GM18909 (cell line): ENCODE results near the gene CCDC57.
"Not testable (repeated sequence)": the region's sequence is repeated elsewhere in the genome, so short reads cannot be mapped to it uniquely, and the experiment has no call there.

Experiments used
- ATAC-seq: cut with Tn5 transposase; IDR thresholded peaks from one replicate; pipeline ENCODE4 v1.9.1; 2021; ENCODE audit warnings: mild to moderate bottlenecking; ENCODE audit not compliant: unreplicated experiment, poor library complexity

The CCDC57 gene, protein sequence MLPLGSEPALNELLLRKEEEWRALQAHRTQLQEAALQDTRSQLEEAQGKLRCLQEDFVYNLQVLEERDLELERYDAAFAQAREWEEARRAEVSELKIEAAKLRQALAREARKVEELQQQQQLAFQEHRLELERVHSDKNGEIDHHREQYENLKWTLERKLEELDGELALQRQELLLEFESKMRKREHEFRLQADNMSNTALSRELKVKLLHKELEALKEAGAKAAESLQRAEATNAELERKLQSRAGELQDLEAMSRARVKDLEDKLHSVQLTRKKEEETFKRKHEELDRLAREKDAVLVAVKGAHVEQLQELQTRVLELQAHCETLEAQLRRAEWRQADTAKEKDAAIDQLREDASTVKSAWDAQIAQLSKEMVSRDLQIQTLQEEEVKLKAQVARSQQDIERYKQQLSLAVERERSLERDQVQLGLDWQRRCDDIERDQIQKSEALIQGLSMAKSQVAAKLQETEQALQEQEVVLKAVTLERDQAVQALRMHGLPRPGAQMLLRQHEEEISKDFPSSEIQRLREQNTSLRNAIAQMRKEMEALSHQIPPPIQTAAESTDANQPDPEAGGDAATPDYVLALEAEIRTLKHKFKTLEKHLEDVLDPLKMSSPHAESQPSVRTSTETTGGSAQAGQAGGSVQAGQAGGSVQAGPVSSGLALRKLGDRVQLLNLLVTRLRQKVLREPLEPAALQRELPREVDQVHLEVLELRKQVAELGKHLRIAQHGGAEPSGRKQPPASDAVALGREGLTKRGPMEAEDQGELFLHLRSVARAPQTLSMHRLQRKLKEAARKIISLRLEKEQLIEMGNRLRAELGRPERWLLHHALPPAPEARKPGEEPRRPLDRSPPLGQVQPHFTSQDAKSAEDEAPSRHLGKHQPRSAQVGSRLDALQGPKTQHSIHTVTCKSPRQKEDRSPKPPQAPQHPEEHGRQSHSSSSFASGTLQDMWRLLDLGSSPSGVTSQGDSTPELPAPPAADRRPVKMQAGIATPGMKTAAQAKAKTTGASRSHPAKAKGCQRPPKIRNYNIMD

DNA sequence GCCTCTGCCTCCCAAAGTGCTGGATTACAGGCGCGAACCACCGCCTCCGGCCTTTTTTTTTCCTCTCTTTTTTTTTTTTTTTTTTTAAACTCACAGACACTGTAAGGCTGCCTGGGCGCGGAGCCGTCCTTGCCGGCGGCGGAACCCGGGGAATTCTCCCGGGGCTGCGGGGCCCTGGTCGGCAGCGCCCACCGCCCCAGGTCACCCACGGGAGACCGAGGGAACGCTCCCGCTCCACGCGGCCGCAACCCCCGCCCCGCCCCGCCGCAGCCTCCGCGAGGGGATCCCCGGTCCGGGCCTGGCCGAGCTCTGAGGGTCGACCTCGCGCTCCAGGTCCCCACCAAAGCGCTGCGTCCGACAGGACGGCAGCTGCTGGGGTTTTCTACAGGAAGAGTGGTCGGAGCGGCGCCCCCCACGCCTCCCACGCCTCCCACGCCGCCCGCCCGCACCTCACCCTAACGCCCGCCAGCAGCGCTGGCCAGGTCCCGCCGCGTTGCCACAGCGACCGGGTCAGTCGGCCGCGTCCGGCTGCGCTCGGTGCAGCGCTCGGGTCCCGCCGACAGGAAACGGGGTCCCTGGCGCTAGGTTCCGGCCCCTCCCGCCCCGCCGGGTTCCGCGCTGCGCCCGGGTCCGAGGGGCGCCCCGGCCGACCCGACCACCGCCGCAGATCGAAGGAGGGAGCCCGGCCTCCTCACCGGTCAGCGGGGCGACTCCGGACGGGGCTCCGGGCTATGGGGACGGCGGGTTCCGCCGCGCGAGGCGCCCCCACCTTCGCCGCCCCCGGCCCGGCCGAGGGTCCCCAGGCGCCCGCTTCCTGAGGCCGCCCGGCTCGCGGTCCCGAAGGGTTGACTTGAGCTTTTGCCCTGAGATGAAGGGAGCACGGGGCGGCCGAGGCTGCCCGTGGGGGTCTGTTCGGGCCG, at the start of gene CCDC57:
TSS of gene CCDC57 (minus strand) at position 512 of the 920 bp plus-strand sequence. CDS start 10,898 bp downstream, outside the sequence.
- ATAC-seq, result peak; percentile 71

DNA sequence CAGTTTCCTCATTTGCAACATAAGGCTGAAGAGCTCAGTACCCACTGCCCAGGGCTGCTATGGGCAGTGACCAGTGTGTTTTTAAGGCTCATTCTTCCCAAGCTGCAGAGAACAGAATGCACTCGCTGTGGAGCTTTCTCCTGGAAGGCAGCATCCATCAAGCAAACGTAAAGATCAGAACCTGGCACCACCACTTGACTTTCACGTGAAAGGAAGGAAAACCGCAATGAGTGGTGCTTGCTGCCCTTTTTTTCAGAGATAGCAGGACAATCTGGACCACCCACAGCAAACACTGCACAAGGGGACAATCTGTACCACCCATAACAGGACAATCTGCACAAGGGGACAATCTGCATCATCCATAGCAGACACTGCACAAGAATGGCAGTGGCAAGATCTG, 49.7 kb upstream of the CCDC57 start:
- no peak for ATAC-seq

DNA sequence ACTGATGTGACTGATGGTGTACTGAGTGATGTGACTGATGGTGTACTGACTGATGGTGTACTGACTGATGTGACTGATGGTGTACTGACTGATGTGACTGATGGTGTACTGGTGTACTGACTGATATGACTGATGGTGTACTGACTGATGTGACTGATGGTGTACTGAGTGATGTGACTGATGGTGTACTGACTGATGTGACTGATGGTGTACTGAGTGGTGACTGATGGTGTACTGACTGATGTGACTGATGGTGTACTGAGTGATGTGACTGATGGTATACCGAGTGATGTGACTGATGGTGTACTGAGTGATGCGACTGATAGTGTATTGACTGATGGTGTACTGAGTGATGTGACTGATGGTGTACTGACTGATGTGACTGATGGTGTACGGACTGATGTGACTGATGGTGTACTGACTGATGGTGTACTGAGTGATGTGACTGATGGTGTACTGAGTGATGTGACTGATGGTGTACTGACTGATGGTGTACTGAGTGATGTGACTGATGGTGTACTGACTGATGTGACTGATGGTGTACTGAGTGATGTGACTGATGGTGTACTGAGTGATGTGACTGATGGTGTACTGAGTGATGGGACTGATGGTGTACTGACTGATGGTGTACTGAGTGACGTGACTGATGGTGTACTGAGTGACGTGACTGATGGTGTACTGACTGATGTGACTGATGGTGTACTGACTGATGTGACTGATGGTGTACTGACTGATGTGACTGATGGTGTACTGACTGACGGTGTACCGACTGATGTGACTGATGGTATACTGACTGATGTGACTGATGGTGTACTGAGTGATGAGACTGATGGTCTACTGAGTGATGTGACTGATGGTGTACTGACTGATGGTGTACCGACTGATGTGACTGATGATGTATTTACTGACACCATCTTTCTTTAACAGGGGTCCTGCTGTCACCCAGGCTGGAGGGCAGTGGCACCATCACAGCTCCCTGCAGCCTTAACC, 47.6 kb upstream of the CCDC57 start:
- not testable (repeated sequence) for ATAC-seq

DNA sequence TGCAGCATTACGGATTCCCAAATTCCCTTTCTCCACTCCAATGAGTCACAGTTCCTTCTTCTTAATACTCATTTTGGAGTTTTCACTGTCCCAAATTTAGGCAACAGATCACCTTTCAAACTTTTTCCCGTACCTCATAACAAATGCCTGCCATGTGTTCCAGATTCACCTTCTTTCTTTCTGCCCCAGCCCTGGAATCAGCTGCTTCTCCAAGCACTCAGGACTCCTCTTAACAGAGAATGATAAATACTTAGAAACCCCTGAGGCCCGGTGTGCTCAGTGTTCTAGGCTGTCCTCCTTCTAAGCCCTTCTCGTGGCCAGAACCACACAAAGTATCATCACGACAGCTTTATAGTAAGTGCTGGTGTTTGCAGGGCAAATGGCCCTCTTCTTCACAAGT, 45.9 kb upstream of the CCDC57 start:
- ATAC-seq, result no peak

DNA sequence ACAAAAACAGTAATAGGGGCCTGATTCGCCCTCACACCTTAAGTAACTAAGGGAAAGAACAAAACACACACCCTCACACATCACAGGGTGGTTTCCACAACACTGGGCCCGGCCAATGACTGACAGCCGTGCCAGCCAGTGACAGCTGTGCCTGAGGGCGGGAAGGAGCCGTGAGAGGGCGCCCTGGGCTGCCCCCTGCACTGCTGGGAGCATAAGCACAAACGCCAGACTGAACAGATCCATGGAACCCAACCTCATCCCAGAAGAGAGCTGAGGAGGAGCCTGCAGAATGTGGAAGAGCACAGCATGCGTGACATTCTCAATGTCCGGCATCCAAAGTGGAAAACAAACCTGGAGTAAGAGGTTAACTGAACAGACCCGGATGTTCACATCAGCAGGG, 44.8 kb upstream of the CCDC57 start:
- ATAC-seq, result no peak

DNA sequence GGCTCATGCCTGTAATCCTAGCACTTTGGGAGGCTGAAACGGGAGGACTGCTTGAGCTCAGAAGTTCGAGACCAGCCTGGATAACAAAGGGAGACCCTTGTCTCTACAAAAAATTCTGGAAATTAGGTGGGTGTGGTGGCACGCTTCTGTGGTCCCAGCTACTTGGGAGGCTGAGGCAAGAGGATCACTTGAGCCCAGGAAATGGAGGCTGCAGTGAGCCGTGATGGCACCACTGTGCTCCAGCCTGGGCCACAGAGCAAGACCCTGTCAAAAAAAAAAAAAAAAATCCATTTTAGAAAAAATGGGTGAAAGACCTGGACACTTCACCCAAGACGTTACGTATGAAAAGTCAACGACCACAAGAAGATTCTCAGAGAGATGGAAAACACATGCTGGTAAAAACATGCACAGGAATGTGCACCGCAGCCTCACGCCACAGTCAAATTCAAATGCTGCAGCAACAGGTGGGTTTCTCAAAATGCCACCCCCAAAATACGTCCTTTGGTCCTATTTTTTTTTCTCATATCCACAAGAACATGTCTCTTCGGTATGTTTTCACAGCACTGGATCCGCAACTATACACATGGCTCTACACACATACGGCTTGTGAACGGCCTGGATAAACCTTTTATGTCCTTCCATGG, 43.7 kb upstream of the CCDC57 start:
- ATAC-seq, result no peak

DNA sequence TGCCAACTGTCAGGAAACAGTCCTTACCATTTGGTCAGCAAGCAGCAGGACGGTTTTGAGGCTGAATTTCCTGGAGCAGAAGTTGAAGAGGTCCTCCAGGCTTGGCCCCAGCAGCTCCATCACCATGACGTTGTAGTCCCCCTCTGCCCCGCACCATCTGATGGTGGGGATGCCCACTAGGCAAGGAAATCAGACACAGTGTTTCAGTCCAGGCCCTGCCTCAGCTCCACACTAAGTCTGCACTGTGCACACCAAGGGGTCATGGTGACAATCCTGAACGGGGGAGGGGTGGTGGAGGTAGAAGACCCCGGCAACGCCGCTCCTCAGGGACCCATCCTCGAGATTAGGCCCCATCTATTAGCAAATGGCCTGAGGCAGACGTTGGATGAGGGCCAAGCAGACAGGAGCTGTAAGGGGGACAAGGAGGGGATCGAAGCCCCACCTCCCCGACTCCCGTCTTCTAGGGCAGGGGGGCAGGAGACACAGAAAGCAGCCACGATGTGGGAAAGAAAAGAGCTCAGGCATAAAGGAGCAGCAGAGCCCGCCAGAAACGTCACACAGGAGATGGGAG, 42.8 kb upstream of the CCDC57 start:
- no peak for ATAC-seq

DNA sequence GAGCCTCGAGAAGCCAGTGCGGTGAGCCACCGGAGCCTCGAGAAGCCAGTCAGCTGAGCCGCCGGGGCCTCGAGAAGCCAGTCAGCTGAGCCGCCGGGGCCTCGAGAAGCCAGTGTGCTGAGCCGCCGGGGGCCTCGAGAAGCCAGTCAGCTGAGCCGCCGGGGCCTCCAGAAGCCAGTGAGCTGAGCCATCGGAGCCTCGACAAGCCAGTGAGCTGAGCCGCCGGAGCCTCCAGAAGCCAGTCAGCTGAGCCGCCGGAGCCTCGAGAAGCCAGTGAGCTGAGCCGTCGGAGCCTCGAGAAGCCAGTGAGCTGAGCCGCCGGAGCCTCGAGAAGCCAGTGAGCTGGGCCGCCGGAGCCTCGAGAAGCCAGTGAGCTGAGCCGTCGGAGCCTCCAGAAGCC, 42.1 kb upstream of the CCDC57 start:
- not testable (repeated sequence) for ATAC-seq

DNA sequence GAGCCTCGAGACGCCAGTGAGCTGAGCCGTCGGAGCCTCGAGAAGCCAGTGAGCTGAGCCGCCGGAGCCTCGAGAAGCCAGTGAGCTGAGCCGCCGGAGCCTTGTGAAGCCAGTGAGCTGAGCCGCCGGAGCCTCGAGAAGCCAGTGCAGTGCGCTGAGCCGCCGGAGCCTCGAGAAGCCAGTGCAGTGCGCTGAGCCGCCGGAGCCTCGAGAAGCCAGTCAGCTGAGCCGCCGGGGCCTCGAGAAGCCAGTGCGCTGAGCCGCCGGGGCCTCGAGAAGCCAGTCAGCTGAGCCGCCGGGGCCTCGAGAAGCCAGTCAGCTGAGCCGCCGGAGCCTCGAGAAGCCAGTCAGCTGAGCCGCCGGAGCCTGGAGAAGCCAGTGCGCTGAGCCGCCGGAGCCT, 41.5 kb upstream of the CCDC57 start:
- not testable (repeated sequence) for ATAC-seq

DNA sequence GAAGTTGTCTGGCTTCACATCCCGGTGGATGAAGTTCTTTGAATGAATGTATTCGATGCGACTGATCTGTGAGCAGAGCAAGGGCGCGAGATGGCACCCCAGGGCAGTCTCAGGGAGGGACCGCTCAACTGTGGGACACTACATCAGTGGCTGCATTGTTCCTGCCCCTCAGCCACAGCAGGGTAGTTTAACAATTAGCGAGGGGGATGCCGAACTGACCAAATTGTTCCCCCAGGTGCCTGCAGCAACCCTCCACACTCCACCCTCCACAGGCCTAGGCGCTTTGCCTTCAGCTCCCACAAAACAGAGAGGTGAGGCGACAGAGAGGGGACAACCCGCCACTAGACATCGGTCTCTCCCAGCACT, 40.5 kb upstream of the CCDC57 start:
- ATAC-seq, result no peak

DNA sequence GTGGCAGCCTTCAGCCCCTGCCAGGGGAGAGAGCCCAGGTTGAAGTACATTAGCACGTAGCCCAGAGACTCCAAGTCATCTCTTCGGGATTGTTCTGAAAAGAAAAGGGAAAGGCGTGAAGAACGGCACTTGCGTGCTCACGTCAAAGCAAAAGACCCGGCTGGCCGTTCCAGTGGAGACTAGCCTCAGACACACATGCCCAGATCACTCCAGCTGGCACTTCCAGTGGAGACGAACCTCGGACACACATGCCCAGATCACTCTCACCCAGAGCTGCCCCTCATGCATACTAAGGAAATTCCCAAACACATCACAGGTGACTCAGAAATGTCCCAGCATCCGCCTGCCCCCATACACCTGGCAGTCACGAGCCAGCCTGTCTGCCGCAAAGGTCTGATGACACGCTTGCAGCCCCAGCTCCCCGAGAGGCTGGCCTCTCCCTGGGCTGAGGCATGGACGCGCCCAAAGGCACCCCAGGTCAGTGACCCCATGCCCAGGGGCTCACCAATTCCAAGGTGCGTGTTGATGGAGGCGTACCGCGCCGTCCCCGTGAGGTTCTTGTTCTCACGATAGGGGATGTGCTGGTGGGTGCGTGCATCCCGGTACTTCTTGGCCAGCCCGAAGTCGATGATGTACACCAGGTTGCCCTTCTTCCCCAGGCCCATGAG, 40.0 kb upstream of the CCDC57 start:
- no peak for ATAC-seq

DNA sequence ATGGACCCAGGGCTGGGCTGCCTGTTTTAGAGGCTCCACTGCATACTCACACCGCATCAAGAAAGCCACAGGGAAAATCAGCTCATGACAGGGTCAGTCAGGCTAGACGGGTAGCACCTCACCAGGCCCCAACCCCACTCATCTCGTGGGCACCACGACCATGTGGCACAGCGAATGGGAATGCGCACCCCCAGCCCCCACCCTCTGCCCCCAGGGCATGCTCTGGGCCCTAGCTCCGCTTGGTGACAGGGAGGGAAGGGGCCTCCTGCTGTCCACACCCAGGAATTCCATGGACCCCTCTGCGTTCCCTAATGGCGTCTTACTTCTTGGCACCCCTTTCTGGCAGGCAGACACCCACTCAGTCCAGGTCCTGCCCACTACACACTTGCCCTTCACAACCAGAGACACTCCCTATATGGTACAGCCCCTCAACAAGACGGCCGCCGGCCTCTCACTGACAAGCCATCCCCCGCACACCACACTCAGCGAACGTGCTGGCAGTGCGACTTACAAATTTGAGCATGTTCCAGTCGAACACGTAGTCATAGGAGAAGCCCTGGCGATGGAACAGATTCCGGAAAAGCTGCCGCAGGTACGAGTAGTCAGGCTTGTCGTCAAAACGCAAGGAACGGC, 38.3 kb upstream of the CCDC57 start:
- ATAC-seq, result no peak

DNA sequence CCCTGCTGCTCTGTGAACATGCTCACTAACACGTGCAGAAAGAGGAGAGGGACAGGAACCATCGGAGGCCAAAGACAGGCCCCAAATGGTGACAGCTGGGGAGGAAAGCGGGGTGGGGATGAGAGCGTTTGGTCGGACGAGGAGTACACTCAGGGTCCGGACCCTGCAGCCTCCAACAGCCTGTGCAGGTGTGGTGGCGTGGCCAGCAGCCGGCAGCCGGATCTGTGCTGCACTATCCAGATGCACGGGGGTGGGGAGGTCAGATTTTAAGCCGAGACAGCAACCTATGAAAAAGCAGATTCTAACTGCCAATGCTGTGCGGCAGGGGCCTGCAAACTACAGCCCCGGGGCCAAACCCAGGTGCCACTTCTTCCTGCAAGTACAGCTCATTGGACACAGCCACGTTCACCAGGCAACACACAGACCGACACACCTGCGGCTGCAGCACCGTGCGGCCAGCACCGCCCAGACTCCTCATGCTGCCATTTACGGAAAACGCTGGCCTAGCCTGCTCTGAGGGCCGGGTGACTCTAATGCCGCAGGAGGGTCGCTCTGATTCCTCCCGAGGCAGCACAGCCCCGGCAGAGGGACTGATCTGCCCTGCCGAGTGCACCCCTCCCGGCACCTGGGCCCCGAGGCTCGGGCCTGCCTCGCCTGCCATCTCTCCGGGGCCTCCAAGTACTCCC, 37.4 kb upstream of the CCDC57 start:
- no peak for ATAC-seq

DNA sequence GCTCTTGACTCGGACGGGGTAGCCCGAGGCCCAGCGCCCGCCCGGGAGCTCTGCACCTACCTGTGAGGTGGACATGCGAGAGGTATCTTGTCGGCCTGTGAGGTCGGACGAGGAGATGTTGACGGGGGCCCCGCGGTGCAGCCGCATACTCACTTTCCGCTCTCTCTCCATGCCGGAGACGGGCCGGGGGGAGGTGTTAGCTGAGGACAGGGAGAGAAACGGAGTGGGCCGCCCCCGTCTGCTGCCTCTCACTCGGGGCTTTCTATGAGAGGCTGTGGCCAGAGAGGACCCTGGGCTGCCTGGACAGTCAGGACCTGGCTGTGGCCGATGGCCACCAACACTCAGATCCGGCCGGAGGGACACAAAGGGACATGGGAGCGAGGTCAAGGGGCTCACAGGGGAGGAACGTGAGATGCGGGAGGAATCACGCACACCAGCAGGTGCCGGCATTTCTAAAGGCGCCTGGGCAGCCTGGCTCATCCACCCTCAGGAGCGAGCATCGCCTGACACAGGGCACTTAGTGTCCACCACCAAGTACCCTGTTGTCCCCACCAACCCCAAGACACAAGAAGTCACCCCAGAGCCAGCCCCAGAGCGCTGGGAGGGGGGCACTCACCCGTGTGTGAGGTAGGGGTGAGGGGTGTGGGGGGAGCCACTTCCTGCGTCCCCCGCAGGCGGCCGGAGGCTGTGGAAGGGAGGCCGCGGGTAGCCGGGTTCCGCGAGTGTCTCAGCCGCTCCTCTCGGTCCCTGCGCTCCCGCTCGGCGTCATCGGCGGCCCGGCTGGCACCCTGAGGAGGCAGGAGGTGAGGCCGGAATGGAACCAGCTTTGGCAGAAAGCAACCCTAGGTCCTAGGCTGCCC, 36.4 kb upstream of the CCDC57 start:
- ATAC-seq, result no peak

DNA sequence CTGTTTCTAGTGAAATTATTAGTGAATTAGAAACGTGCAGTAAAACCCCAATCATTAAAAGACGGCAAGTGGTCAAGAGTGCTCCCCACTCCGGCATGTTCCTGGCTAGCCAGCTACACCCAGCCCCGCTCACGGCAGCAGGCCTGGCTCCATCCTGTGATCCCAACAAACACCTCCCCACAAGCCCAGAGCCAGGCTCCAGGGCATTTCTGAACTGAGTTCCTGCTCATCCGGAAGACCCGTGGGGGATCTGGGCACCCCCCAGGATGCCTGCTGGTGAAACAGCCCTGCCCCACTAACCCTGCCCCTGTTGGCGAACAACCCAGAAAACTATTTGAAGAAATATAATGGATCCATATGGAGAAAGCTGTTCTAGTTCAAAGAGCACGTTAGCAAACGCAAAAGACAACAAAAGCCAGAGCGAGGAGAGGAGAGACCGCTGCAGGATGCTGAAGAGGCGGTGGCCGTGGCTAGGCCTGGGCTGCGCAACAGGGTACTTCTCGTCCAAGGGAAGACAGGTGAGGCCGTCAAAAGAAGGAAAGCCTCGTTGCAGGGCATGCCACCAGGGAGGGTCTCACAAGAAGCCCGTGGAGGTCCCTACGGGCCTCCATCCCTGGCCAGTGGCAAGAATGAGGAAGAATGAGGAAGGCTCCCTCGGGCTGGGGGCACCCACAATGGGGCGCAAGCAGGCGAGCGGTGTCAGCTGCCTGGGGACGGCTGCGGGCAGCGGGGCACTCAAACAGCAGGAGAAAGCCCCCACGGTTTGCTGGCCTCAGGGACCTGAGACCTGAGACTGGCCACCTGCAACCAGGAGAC, 35.4 kb upstream of the CCDC57 start:
- no peak for ATAC-seq
